Renal cortex interstitium (tissue), 11 donors: ENCODE data around the gene NSD1. TPM values are rescaled to one million over a fixed set of nuclear protein-coding genes. Genes with fewer than 3 reads are reported as not detected.
A peak's percentile ranks its signal among the peaks of the same experiment; 100 is the strongest.

ENCODE experiments used
- DNase-seq, 11 donors: peaks; one replicate each; pipeline ENCODE4 v3.0.0-alpha.2; 2013; ENCODE audit warnings: low read depth in 9 of 11, low spot score in 4 of 11; ENCODE audit errors: extremely low read depth in 1 of 11
- polyA plus RNA-seq, 3 donors: library from polyadenylated mRNA; unstranded; fragments of 120-200 nt; gene quantifications; one replicate each; pipeline ENCODE4 v1.2.1, GENCODE V29; 2013; ENCODE audit not compliant: insufficient read length in 3 of 3

NSD1 gene
- polyA plus RNA-seq, 3 donors, result 60.4 to 66.3 (median 63.1) TPM

- DNase-seq, result peak in 7 of 11 donors; percentile 61 to 72 (median 71)
Measured at GRCh38 chr5:177113566-177114424, 19.8 kb upstream of the NSD1 start.

- DNase-seq, result peak in 8 of 11 donors; percentile 74 to 88 (median 82)
Measured at GRCh38 chr5:177116631-177117373, 16.8 kb upstream of the NSD1 start.

GRCh38 chr5:177117441-177118045 lies 16.0 kb upstream of the NSD1 start:
- no peak for DNase-seq

- no peak for DNase-seq
Measured at GRCh38 chr5:177122566-177122965, 11.0 kb upstream of the NSD1 start.

- no peak for DNase-seq
Measured at GRCh38 chr5:177123789-177124485, 9.6 kb upstream of the NSD1 start.

GRCh38 chr5:177124486-177124991 lies 9.0 kb upstream of the NSD1 start:
- DNase-seq, result no peak

GRCh38 chr5:177126771-177127170 lies 6.8 kb upstream of the NSD1 start:
- DNase-seq, result no peak

GRCh38 chr5:177128551-177128981 lies 5.0 kb upstream of the NSD1 start:
- no peak for DNase-seq

- no peak for DNase-seq
Measured at GRCh38 chr5:177130211-177131018, 3.2 kb upstream of the NSD1 start.

- DNase-seq, result no peak
Measured at GRCh38 chr5:177131019-177131320, 2.6 kb upstream of the NSD1 start.

GRCh38 chr5:177131352-177132135 lies 2.0 kb upstream of the NSD1 start:
- no peak for DNase-seq

GRCh38 chr5:177132136-177133095 lies 1.2 kb upstream of the NSD1 start:
- peak in 6 of 11 donors; percentile 34 to 58 (median 44) for DNase-seq

- DNase-seq, result peak in 7 of 11 donors; percentile 27 to 63 (median 56)
Measured at GRCh38 chr5:177133853-177134696, 502 bp downstream of the NSD1 start.

- DNase-seq, result no peak
Measured at GRCh38 chr5:177134697-177135225, 1.2 kb downstream of the NSD1 start.

- no peak for DNase-seq
Measured at GRCh38 chr5:177140312-177140711, 6.7 kb downstream of the NSD1 start.
